ENCODE measurements around the gene PXMP4.

PXMP4 gene

DNA sequence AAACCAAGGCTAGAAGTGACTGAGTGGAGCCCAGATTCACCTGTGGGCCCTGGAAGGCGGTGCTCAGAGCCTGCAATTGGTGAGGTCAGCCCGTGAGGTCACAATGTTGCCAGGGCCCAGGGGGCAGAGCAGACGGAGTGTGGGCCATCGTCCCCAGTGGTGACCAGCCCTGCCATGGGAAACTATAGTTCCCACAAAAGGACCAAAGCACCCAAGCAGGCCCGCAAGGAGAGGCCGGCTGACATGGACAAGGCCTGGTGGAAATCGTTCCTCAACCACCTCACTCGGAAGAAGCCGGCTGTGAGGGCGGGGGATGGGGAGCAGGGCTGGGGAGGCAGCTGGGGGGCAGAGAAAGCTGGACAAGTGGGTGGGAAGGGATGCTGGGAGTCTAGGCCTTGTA, 57.9 kb downstream of the PXMP4 start, which contains the start of gene C20orf144:
C20orf144 (plus strand) TSS at position 156 of the 400 bp plus-strand sequence; CDS start at position 175, 19 bp downstream.
- Histone ChIP-seq H3K9me3 (ENCODE audit: low read depth, low read length) (no peaks in the 10 kb centered on the region), H3K27ac (no peak within 1 kb of the TSS), H3K9ac (ENCODE audit: insufficient read length) (peak within 1 kb of the TSS; percentile 79), H3K36me3 (ENCODE audit: insufficient read depth, low read length) (no peaks in the 10 kb centered on the region), H3K4me3 (peak within 1 kb of the TSS; percentile 97)
- DNase-seq (ENCODE audit: low read depth, low spot score): no peak
- TF ChIP-seq EZH2 (IDR thresholded peaks at IDR 0.05) (no peak), FOXP2 (optimal IDR thresholded peaks at IDR 0.05; ENCODE audit: control extremely low read depth, extremely low read length, insufficient read depth) (no peak), POLR2AphosphoS5 (IDR thresholded peaks at IDR 0.05; ENCODE audit: borderline replicate concordance, low read depth, low read length) (no peak)

DNA sequence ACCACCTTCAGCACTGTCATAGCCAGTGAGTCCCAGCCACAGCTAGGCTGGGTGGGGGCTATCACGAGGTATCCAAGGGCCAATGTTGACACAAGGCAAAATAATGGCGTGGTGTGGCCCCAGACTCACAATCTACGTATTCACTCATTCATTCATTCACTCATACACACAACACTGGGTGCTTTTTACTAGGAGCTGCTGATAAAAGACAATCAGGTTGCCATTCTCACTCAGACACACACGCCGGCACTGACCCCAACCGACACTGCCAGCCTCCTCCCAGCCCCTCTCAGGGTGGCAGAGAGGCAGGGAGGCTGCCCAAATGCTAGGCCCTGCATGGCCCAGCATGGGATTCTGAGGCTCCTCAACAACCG, 59.4 kb downstream of the PXMP4 start:
- Histone ChIP-seq H3K9ac (ENCODE audit: insufficient read length) (no peak overlapping the region), H3K36me3 (ENCODE audit: insufficient read depth, low read length) (no peaks in the 10 kb centered on the region), H3K9me3 (ENCODE audit: low read depth, low read length) (no peaks in the 10 kb centered on the region), H3K4me3 (no peak overlapping the region), H3K27ac (no peak overlapping the region)
- TF ChIP-seq EZH2 (IDR thresholded peaks at IDR 0.05): no peak
- no peak for DNase-seq (ENCODE audit: low read depth, low spot score)

DNA sequence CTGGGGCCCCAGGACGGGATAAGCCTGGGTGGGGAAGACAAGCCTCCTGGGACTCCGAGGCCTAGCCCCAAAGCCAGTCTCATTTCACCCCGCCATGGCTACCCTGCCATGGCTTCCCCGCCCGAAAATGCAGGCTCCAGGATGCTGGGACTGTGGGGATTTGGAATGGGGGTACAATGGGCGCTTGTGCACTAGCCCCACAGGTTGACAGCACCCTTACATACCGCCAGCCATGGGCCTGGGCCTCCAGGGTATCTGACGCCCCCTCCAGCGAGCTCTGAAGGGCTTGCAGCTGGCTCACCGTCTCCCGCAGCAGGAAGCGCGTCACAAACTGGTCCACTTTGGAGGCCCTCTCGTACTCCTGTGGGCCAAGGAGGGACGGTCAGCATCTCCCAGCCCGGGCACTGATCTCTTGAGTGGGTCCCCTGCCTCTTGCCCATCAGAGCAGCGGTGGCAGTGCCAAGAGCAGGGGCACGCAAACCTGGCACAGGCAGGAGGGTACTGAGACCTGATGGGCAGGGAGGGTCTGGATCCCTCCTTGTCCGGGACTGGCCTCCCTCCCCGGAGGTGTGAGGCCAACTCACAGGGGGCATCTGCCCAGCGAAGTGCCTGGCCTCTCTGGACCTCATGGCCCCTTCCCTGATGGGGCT, 60.0 kb downstream of the PXMP4 start:
- TF ChIP-seq EZH2 (IDR thresholded peaks at IDR 0.05) (no peak), FOXP2 (optimal IDR thresholded peaks at IDR 0.05; ENCODE audit: control extremely low read depth, extremely low read length, insufficient read depth) (no peak), POLR2AphosphoS5 (IDR thresholded peaks at IDR 0.05; ENCODE audit: borderline replicate concordance, low read depth, low read length) (no peak)
- Histone ChIP-seq H3K36me3 (ENCODE audit: insufficient read depth, low read length) (no peaks in the 10 kb centered on the region), H3K9ac (ENCODE audit: insufficient read length) (no peak overlapping the region), H3K27ac (no peak overlapping the region), H3K9me3 (ENCODE audit: low read depth, low read length) (no peaks in the 10 kb centered on the region), H3K4me3 (no peak overlapping the region)
- DNase-seq (ENCODE audit: low read depth, low spot score): no peak

DNA sequence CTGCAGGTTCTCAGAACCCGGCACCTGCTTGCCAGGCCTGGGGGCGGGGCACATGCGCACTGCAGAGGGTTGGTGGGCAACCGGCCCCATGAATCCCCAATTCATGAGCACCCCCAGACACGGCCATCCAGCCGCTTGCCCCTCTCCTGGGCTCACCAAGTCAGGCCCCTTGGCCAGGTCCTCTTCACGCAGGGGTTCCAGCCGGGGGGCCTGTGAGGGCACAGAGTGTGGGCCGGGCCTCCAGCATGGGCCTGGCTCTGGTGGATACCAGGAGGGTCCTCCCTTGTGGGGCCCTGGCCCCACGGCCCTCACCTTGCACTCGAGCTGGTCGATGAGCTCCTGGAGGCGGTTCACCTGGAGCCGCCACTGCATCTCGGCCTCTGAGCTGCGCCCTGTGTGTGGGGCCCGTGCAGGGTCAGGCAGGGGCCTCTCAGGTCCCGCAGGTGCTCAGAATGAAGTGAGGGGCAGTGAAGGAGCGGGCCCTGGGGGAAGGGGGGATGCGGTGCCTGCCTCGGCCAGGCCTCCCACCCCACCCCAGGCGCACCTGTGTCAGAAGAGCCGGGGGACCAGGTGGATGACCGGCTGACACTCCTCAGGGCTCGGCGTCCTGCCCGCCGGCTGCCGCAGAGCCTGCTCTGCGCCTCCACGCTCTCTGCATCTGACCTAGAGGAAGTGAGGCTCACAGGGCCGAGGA, 60.6 kb downstream of the PXMP4 start:
- DNase-seq (ENCODE audit: low read depth, low spot score): no peak
- no peak for TF ChIP-seq POLR2AphosphoS5 (IDR thresholded peaks at IDR 0.05; ENCODE audit: borderline replicate concordance, low read depth, low read length)
- TF ChIP-seq EZH2 (IDR thresholded peaks at IDR 0.05): no peak
- TF ChIP-seq FOXP2 (optimal IDR thresholded peaks at IDR 0.05; ENCODE audit: control extremely low read depth, extremely low read length, insufficient read depth): no peak
- no peak overlapping the region for H3K4me3 ChIP-seq
- H3K9me3 ChIP-seq (ENCODE audit: low read depth, low read length): no peaks in the 10 kb centered on the region
- H3K36me3 ChIP-seq (ENCODE audit: insufficient read depth, low read length): no peaks in the 10 kb centered on the region
- no peak overlapping the region for H3K9ac ChIP-seq (ENCODE audit: insufficient read length)
- no peak overlapping the region for H3K27ac ChIP-seq

DNA sequence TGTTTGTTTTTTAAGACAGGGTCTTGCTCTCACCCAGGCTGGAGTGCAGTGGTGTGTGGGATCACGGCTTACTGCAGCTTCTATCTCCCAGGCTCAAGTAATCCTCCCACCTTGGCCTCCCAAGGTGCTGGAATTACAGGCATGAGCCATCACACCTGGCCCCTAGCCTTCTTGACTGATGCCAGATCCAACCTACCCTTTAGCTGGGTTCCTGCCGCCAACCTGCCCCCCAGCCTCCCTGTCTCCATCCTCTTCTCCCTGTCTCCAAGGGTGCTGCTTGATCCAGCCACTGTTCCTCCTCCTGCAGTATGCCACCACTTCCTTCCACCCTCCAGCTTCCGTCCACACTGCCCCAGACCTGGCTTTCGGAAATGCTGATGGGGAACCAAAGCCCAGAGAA, 61.2 kb downstream of the PXMP4 start:
- no peak for DNase-seq (ENCODE audit: low read depth, low spot score)
- no peak for TF ChIP-seq POLR2AphosphoS5 (IDR thresholded peaks at IDR 0.05; ENCODE audit: borderline replicate concordance, low read depth, low read length)
- TF ChIP-seq EZH2 (IDR thresholded peaks at IDR 0.05): no peak
- TF ChIP-seq FOXP2 (optimal IDR thresholded peaks at IDR 0.05; ENCODE audit: control extremely low read depth, extremely low read length, insufficient read depth): no peak
- H3K27ac ChIP-seq: no peak overlapping the region
- no peak overlapping the region for H3K4me3 ChIP-seq
- no peaks in the 10 kb centered on the region for H3K9me3 ChIP-seq (ENCODE audit: low read depth, low read length)
- no peak overlapping the region for H3K9ac ChIP-seq (ENCODE audit: insufficient read length)
- no peaks in the 10 kb centered on the region for H3K36me3 ChIP-seq (ENCODE audit: insufficient read depth, low read length)

DNA sequence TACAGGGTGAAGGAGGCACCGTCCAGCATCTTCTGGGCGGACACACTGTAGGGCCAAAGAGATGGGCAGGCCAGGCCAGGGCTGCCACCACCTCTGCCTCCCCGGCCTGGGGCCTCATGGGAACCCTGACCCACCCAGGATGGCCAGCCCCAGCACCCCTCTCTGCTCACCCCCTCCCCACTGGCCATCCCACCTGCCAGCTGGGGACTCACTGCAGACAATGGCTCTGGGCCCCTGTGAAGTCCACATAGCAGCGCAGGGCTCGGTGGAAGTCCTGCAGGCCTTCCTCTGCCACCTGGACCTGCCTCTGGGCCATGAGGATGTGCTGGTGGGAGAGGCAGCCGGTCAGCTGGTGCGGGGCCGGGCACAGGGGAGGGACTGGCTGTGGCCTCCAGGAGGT, 61.6 kb downstream of the PXMP4 start:
- no peak overlapping the region for H3K9ac ChIP-seq (ENCODE audit: insufficient read length)
- no peaks in the 10 kb centered on the region for H3K9me3 ChIP-seq (ENCODE audit: low read depth, low read length)
- H3K36me3 ChIP-seq (ENCODE audit: insufficient read depth, low read length): no peaks in the 10 kb centered on the region
- no peak overlapping the region for H3K4me3 ChIP-seq
- H3K27ac ChIP-seq: no peak overlapping the region
- TF ChIP-seq EZH2 (IDR thresholded peaks at IDR 0.05): no peak
- no peak for TF ChIP-seq FOXP2 (optimal IDR thresholded peaks at IDR 0.05; ENCODE audit: control extremely low read depth, extremely low read length, insufficient read depth)
- TF ChIP-seq POLR2AphosphoS5 (IDR thresholded peaks at IDR 0.05; ENCODE audit: borderline replicate concordance, low read depth, low read length): no peak
- DNase-seq (ENCODE audit: low read depth, low spot score): no peak

DNA sequence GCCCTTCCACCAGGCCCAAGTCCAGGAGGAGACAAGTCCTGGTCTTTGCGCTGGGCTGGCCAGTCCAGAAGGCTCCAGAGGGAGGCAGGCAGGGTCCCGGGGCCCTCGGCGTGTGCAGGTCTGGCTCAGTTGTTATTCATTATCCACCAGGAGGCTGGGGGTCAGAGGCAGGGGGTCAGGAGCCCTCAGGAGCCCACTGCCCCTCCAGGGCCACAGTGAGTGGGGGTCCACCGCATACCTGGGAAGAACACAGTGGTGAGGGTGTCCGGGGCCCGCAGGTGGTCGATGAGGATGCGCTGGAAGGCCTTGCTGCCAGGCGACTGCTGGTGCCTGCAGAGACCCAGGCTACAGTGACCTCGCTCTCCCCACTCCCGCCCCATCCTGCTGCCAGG, 62.4 kb downstream of the PXMP4 start:
- Histone ChIP-seq H3K9ac (ENCODE audit: insufficient read length) (no peak overlapping the region), H3K27ac (no peak overlapping the region), H3K4me3 (no peak overlapping the region), H3K36me3 (ENCODE audit: insufficient read depth, low read length) (no peaks in the 10 kb centered on the region), H3K9me3 (ENCODE audit: low read depth, low read length) (no peaks in the 10 kb centered on the region)
- TF ChIP-seq POLR2AphosphoS5 (IDR thresholded peaks at IDR 0.05; ENCODE audit: borderline replicate concordance, low read depth, low read length): no peak; the same call in 1 of the 2 replicates
- no peak for TF ChIP-seq EZH2 (IDR thresholded peaks at IDR 0.05)
- no peak for TF ChIP-seq FOXP2 (optimal IDR thresholded peaks at IDR 0.05; ENCODE audit: control extremely low read depth, extremely low read length, insufficient read depth)
- no peak for DNase-seq (ENCODE audit: low read depth, low spot score)

DNA sequence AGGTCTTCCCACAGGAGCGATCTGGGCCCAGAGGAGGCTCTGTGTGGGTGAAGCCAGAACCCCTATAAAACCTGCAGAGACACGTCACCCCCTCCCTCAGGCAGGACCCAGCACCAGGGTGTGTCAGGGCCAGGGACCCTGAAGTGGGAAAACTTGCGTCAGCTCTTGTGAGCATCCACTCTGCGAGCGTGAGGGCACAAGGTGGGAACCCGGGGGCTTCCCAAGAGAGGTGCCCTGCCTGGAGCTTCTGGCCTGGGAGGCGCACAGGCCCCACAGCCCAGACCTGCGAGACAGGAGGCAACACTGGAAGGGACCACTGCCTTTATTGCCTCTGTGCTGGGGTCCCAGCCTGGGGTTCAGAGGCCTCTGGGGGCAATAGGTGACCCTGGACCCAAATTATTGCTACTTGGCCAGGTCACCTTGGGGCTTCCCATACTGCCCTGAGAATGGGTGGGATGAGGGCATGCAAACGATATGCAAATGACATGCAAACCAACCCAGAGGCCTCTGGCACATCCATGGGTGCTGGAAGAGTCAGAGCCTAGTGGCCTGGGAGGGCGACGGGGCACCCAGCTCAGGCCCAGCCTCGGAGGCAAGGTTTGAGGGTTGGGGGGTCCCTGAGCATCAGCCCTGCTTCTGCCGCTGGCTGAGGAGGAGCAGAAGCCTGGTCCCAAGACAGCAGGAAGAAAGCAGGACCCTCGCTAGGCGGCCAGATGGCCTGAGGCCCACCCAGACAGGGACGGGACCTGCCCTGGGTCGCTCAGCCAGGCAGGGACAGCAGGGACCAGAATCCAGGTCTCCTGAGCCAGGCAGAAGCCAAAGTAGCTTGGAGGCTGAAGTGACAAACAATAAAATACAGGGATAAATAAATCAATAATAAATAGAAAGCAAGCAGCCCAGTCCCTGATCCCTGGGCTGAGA, 63.1 kb downstream of the PXMP4 start:
- DNase-seq (ENCODE audit: low read depth, low spot score): no peak
- Histone ChIP-seq H3K27ac (no peak overlapping the region), H3K9ac (ENCODE audit: insufficient read length) (no peak overlapping the region), H3K4me3 (no peak overlapping the region), H3K9me3 (ENCODE audit: low read depth, low read length) (no peaks in the 10 kb centered on the region), H3K36me3 (ENCODE audit: insufficient read depth, low read length) (no peaks in the 10 kb centered on the region)
- TF ChIP-seq EZH2 (IDR thresholded peaks at IDR 0.05) (no peak), POLR2AphosphoS5 (IDR thresholded peaks at IDR 0.05; ENCODE audit: borderline replicate concordance, low read depth, low read length) (no peak), FOXP2 (optimal IDR thresholded peaks at IDR 0.05; ENCODE audit: control extremely low read depth, extremely low read length, insufficient read depth) (no peak)
